GM23338 (cell line): ENCODE data around the gene SSNA1. TPM values are rescaled to one million over a fixed set of nuclear protein-coding genes. Genes with fewer than 3 reads are reported as not detected.

Experiments used
- ATAC-seq: fragments of 200-7000 bp; cut with Tn5 transposase; 3 replicates; pipeline ENCODE4 v1.9.1; 2020
- DNase-seq: peaks from one replicate; pipeline ENCODE4 v3.0.0-alpha.2; 2015; ENCODE audit warnings: low spot score
- H2AFZ ChIP-seq: fragments of 200-600 bp; sonication (generic); 2 replicates; pipeline ENCODE4 v1.8.0; 2016; ENCODE audit warnings: antibody characterized with exemption, mild to moderate bottlenecking, moderate library complexity
- H3F3A ChIP-seq: fragments of 200-600 bp; sonication (generic); replicated peaks from 2 replicates; pipeline ENCODE4 v1.8.0; 2017; ENCODE audit warnings: antibody characterized with exemption, mixed run types, low read depth
- H3K27ac ChIP-seq: fragments of 200-600 bp; sonication (generic); 2 replicates; pipeline ENCODE4 v1.6.1; 2016; ENCODE audit warnings: low read depth
- H3K27me3 ChIP-seq: fragments of 200-600 bp; sonication (generic); 2 replicates; pipeline ENCODE4 v1.8.0; 2016; ENCODE audit warnings: mild to moderate bottlenecking, mixed run types, moderate library complexity; ENCODE audit not compliant: insufficient read depth
- H3K36me3 ChIP-seq: fragments of 200-600 bp; sonication (generic); 2 replicates; pipeline ENCODE4 v1.8.0; 2016; ENCODE audit warnings: mild to moderate bottlenecking; ENCODE audit not compliant: insufficient read depth
- H3K4me1 ChIP-seq: fragments of 200-600 bp; sonication (generic); 2 replicates; pipeline ENCODE4 v1.8.0; 2016; ENCODE audit warnings: mild to moderate bottlenecking, moderate library complexity; ENCODE audit not compliant: insufficient read depth
- H3K4me2 ChIP-seq: fragments of 200-600 bp; sonication (generic); 2 replicates; pipeline ENCODE4 v1.7.1; 2017; ENCODE audit warnings: mixed run types
- H3K4me3 ChIP-seq: fragments of 200-600 bp; sonication (generic); 2 replicates; pipeline ENCODE4 v1.6.1; 2016; ENCODE audit warnings: mixed run types
- H3K79me2 ChIP-seq: fragments of 200-600 bp; sonication (generic); replicated peaks from 2 replicates; pipeline ENCODE4 v1.8.0; 2017; ENCODE audit warnings: mild to moderate bottlenecking; ENCODE audit not compliant: insufficient read depth
- H3K9me2 ChIP-seq: fragments of 200-600 bp; sonication (generic); 2 replicates; pipeline ENCODE4 v1.8.0; 2017; ENCODE audit not compliant: insufficient read depth
- H4K20me1 ChIP-seq: fragments of 200-600 bp; sonication (generic); replicated peaks from 2 replicates; pipeline ENCODE4 v1.8.0; 2017; ENCODE audit warnings: mild to moderate bottlenecking; ENCODE audit not compliant: insufficient read depth
- H3K27ac Mint-ChIP-seq: 2 replicates; pipeline ENCODE4 v1.8.0; 2020; ENCODE audit warnings: inconsistent platforms, mild to moderate bottlenecking, moderate library complexity, mixed read lengths
- H3K27me3 Mint-ChIP-seq: 3 replicates; pipeline ENCODE4 v1.8.0; 2022; ENCODE audit warnings: low read depth, mild to moderate bottlenecking, moderate library complexity, mixed read lengths, inconsistent platforms; ENCODE audit not compliant: insufficient read depth, poor library complexity
- H3K36me3 Mint-ChIP-seq: 3 replicates; pipeline ENCODE4 v1.8.0; 2021; ENCODE audit warnings: low read depth, mild to moderate bottlenecking, inconsistent platforms, moderate library complexity, mixed read lengths
- H3K4me1 Mint-ChIP-seq: 3 replicates; pipeline ENCODE4 v1.8.0; 2020; ENCODE audit warnings: mild to moderate bottlenecking, inconsistent platforms, mixed read lengths
- H3K4me3 Mint-ChIP-seq: 3 replicates; pipeline ENCODE4 v1.8.0; 2021; ENCODE audit warnings: moderate library complexity, mild to moderate bottlenecking, inconsistent platforms, mixed read lengths
- H3K9me3 Mint-ChIP-seq: 3 replicates; pipeline ENCODE4 v1.8.0; 2020; ENCODE audit warnings: moderate library complexity, mild to moderate bottlenecking, inconsistent platforms, mixed read lengths
- CREB1 ChIP-seq: fragments of 250-450 bp; sonication (Bioruptor Pico); IDR thresholded peaks from 2 replicates; pipeline ENCODE4 v1.5.0; 2020; ENCODE audit warnings: low read depth, mild to moderate bottlenecking, moderate library complexity
- ETS1 ChIP-seq: IDR thresholded peaks from 2 replicates; pipeline ENCODE4 v1.6.1; 2016; ENCODE audit warnings: antibody characterized with exemption
- NANOG ChIP-seq: IDR thresholded peaks from 2 replicates; pipeline ENCODE4 v1.6.1; 2016; ENCODE audit warnings: antibody characterized with exemption, borderline replicate concordance
- POLR2AphosphoS5 ChIP-seq: IDR thresholded peaks from 2 replicates; pipeline ENCODE4 v1.6.1; 2016; ENCODE audit warnings: antibody characterized with exemption, low read depth
- REST ChIP-seq: IDR thresholded peaks from one replicate; pipeline ENCODE4 v1.6.1; 2018; ENCODE audit warnings: antibody characterized with exemption; ENCODE audit not compliant: unreplicated experiment
- STAT1 ChIP-seq: IDR thresholded peaks from one replicate; pipeline ENCODE4 v1.6.1; 2016; ENCODE audit warnings: antibody characterized with exemption; ENCODE audit not compliant: unreplicated experiment
- ZNF462 ChIP-seq: fragments of 250-450 bp; sonication (Bioruptor Pico); IDR thresholded peaks from 2 replicates; pipeline ENCODE4 v1.5.0; 2020; ENCODE audit warnings: mild to moderate bottlenecking, moderate library complexity
- polyA plus RNA-seq: library from polyadenylated mRNA; unstranded; fragments of >200 nt; fragmentation: Nextera tagmentation; extraction: Ambion mirVana; gene quantifications from 2 replicates; pipeline ENCODE4 v1.2.1, GENCODE V29; 2016
- total RNA-seq: library from RNA; depleted of rRNA; stranded (reverse); fragments of >200 nt; shearing (Covaris generic); gene quantifications from 2 replicates; pipeline ENCODE4 v1.2.3, GENCODE V29; 2014

The SSNA1 gene
- total and polyA plus RNA-seq, 2 experiments from 2014 or later = 132 to 154 TPM

- ATAC-seq (peak; percentile 53), DNase-seq (peak; percentile 98)
- 0 out of 2 replicates have a peak, but pooled peaks cover 6% of the 10 kb centered on the region for H3F3A ChIP-seq
- TF ChIP-seq NANOG (no peak), STAT1 (no peak), ETS1 (peak; percentile 68), CREB1 (peak; percentile 54; the same call in 1 of the 2 replicates), POLR2AphosphoS5 (peak; percentile 54)
- no peaks in the 10 kb centered on the region for H3K79me2 ChIP-seq
- H3K9me2 ChIP-seq = no peaks in the 10 kb centered on the region
- Mint-ChIP-seq H3K4me1 (peaks cover 4% of the 10 kb centered on the region; the same call in 2 of the 3 replicates), H3K27ac (no peak overlapping the region), H3K4me3 (peak overlapping the region; percentile 70), H3K9me3 (no peaks in the 10 kb centered on the region), H3K36me3 (no peaks in the 10 kb centered on the region), H3K27me3 (peaks cover 3% of the 10 kb centered on the region)
- peak overlapping the region; percentile 76; the same call in 1 of the 2 replicates for H3K27ac ChIP-seq
- peak overlapping the region; percentile 99 for H3K4me2 ChIP-seq
- H3K4me1 ChIP-seq = peaks cover 3% of the 10 kb centered on the region; the same call in 1 of the 2 replicates
- H3K36me3 ChIP-seq = no peaks in the 10 kb centered on the region
- H4K20me1 ChIP-seq = no peaks in the 10 kb centered on the region
- peak overlapping the region; percentile 94 for H3K4me3 ChIP-seq
- H2AFZ ChIP-seq = peak overlapping the region; percentile 83
- H3K27me3 ChIP-seq = peaks cover 9% of the 10 kb centered on the region; the same call in 1 of the 2 replicates
Measured at GRCh38 chr9:137223078-137223970, 34.8 kb downstream of the SSNA1 start.

GRCh38 chr9:137224830-137225694 lies 36.6 kb downstream of the SSNA1 start, which contains the start of gene CYSRT1:
Gene CYSRT1 (plus strand): TSS chr9:137225174. CDS start chr9:137225622, 448 bp downstream.
- Histone ChIP-seq H3K36me3 (no peaks in the 10 kb centered on the region), H2AFZ (no peak within 1 kb of the TSS), H3K4me2 (peak within 1 kb of the TSS; percentile 99), H3K4me1 (no peaks in the 10 kb centered on the region; the same call in 1 of the 2 replicates), H3K27ac (no peak within 1 kb of the TSS), H3K79me2 (no peaks in the 10 kb centered on the region), H3K9me2 (no peaks in the 10 kb centered on the region), H4K20me1 (no peaks in the 10 kb centered on the region), H3F3A (0 out of 2 replicates have a peak, but pooled peaks cover 6% of the 10 kb centered on the region), H3K4me3 (peak within 1 kb of the TSS; percentile 94), H3K27me3 (peaks cover 9% of the 10 kb centered on the region; the same call in 1 of the 2 replicates)
- peaks cover 2% of the 10 kb centered on the region; the same call in 2 of the 3 replicates for H3K4me1 Mint-ChIP-seq
- no peaks in the 10 kb centered on the region for H3K36me3 Mint-ChIP-seq
- peak within 1 kb of the TSS; percentile 70 for H3K4me3 Mint-ChIP-seq
- ATAC-seq (no peak), DNase-seq (no peak)
- no peak for TF ChIP-seq REST
- TF ChIP-seq ZNF462 (CRISPR knock-in tag) = no peak
- TF ChIP-seq NANOG = no peak
- TF ChIP-seq POLR2AphosphoS5 = no peak
- H3K9me3 Mint-ChIP-seq = no peaks in the 10 kb centered on the region
- no peak within 1 kb of the TSS for H3K27ac Mint-ChIP-seq
- H3K27me3 Mint-ChIP-seq = peaks cover 3% of the 10 kb centered on the region
